Measurements from ENCODE around the gene RGS19.

RGS19 gene

GRCh38 chr20:64111841-64112641, 32.7 kb upstream of the RGS19 start:
- H3K4me3 ChIP-seq (ENCODE audit: low read depth, low read length), result no peak overlapping the region
- no peak for DNase-seq (ENCODE audit: low read depth, low spot score)
- in situ Hi-C loops (cut with HindIII; ENCODE audit: low sequenced_read_pairs), result no loop called here
- TF ChIP-seq CTCF (IDR thresholded peaks at IDR 0.05; ENCODE audit: low read depth, low read length), result no peak

GRCh38 chr20:64110411-64111068, 31.2 kb upstream of the RGS19 start:
- TF ChIP-seq CTCF (IDR thresholded peaks at IDR 0.05; ENCODE audit: low read depth, low read length), result no peak
- in situ Hi-C loops (cut with HindIII; ENCODE audit: low sequenced_read_pairs), result no loop called here
- no peak for DNase-seq (ENCODE audit: low read depth, low spot score)
- H3K4me3 ChIP-seq (ENCODE audit: low read depth, low read length), result no peak overlapping the region

- TF ChIP-seq CTCF (IDR thresholded peaks at IDR 0.05; ENCODE audit: low read depth, low read length), result no peak
- H3K4me3 ChIP-seq (ENCODE audit: low read depth, low read length), result no peak overlapping the region
- no peak for DNase-seq (ENCODE audit: low read depth, low spot score)
- in situ Hi-C loops (cut with HindIII; ENCODE audit: low sequenced_read_pairs), result no loop called here
These were observed 30.6 kb upstream of the RGS19 start for GRCh38 chr20:64109831-64110391.

GRCh38 chr20:64108731-64109681, 29.7 kb upstream of the RGS19 start:
- TF ChIP-seq CTCF (IDR thresholded peaks at IDR 0.05; ENCODE audit: low read depth, low read length), result no peak
- in situ Hi-C loops (cut with HindIII; ENCODE audit: low sequenced_read_pairs), result no loop called here
- H3K4me3 ChIP-seq (ENCODE audit: low read depth, low read length), result no peak overlapping the region
- DNase-seq (ENCODE audit: low read depth, low spot score), result no peak

- in situ Hi-C loops (cut with HindIII; ENCODE audit: low sequenced_read_pairs), result no loop called here
- TF ChIP-seq CTCF (IDR thresholded peaks at IDR 0.05; ENCODE audit: low read depth, low read length), result no peak
- DNase-seq (ENCODE audit: low read depth, low spot score), result no peak
- no peak overlapping the region for H3K4me3 ChIP-seq (ENCODE audit: low read depth, low read length)
These were observed 28.6 kb upstream of the RGS19 start for GRCh38 chr20:64107736-64108457.
